ENCODE measurements around the gene IGSF9.

DNA sequence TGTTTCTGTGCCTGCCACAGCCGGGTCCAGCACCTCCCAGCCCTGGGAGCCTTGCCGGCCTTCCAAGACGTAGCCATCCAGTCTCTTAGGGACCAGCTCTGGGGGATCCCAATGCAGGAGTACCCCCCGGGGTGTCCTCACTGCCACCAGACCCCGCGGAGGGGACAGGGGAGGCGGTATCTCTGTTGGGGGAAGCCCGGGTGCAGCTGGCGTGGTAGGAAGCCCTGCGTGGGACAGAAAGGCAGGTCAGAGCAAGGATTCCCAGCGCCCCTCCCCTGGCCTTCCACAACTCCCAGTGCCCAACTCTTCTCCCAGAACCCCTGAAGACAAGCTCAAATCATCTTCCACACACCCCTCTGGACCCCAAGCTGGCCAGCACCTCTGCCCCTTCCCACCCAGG lies 15.2 kb downstream of the IGSF9 start:
- TF ChIP-seq, protein P1, sequence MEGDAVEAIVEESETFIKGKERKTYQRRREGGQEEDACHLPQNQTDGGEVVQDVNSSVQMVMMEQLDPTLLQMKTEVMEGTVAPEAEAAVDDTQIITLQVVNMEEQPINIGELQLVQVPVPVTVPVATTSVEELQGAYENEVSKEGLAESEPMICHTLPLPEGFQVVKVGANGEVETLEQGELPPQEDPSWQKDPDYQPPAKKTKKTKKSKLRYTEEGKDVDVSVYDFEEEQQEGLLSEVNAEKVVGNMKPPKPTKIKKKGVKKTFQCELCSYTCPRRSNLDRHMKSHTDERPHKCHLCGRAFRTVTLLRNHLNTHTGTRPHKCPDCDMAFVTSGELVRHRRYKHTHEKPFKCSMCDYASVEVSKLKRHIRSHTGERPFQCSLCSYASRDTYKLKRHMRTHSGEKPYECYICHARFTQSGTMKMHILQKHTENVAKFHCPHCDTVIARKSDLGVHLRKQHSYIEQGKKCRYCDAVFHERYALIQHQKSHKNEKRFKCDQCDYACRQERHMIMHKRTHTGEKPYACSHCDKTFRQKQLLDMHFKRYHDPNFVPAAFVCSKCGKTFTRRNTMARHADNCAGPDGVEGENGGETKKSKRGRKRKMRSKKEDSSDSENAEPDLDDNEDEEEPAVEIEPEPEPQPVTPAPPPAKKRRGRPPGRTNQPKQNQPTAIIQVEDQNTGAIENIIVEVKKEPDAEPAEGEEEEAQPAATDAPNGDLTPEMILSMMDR (conservative IDR thresholded peaks at IDR 0.05; ENCODE audit: low read length): no peak
- no peak for TF ChIP-seq EZH2phosphoT487 (IDR thresholded peaks at IDR 0.05; ENCODE audit: borderline replicate concordance)
